ENCODE measurements around the gene ALKBH8. TPM values are rescaled to one million over a fixed set of nuclear protein-coding genes. Genes with fewer than 3 reads are reported as not detected.
A peak's percentile ranks its signal among the peaks of the same experiment; 100 is the strongest.
"Not testable (repeated sequence)": the region's sequence is repeated elsewhere in the genome, so short reads cannot be mapped to it uniquely, and the experiment has no call there.

ALKBH8 gene
- total RNA-seq, 2 donors from 2014 or later: 8.9 to 12.4 TPM

GRCh38 chr11:107591378-107592230, 26.1 kb upstream of the ALKBH8 start:
- peaks cover 28% of the 10 kb centered on the region for H3K4me1 Mint-ChIP-seq
- DNase-seq (peak in 1 of 3 donors; percentile 8), ATAC-seq (peak; percentile 64)
- H3K27me3 Mint-ChIP-seq: peaks cover 80% of the 10 kb centered on the region
- no peak overlapping the region for H3K27ac Mint-ChIP-seq
- no peaks in the 10 kb centered on the region for H3K9me3 ChIP-seq (ENCODE audit: control insufficient read depth, low read length, poor library complexity, severe bottlenecking)
- no peaks in the 10 kb centered on the region for H3K36me3 Mint-ChIP-seq (ENCODE audit: low read depth)
- H3K4me3 Mint-ChIP-seq: peak overlapping the region; percentile 92

- Mint-ChIP-seq H3K36me3 (ENCODE audit: low read depth) (no peaks in the 10 kb centered on the region), H3K27me3 (peaks cover 85% of the 10 kb centered on the region), H3K27ac (no peak within 1 kb of the TSS), H3K4me3 (peak within 1 kb of the TSS; percentile 92), H3K4me1 (peaks cover 28% of the 10 kb centered on the region)
- H3K9me3 ChIP-seq (ENCODE audit: control insufficient read depth, low read length, poor library complexity, severe bottlenecking): no peaks in the 10 kb centered on the region
- peak; percentile 57 for ATAC-seq
- peak; percentile 12 to 21 (median 14) for DNase-seq
Observed at GRCh38 chr11:107590460-107591377, 25.2 kb upstream of the ALKBH8 start, which contains the start of gene ELMOD1. ELMOD1 (plus strand) TSS chr11:107591147; CDS start chr11:107618190, 27,043 bp downstream.

GRCh38 chr11:107587306-107587979, 21.9 kb upstream of the ALKBH8 start:
- Mint-ChIP-seq H3K27me3 (peaks cover 76% of the 10 kb centered on the region), H3K4me3 (no peak overlapping the region), H3K36me3 (ENCODE audit: low read depth) (no peaks in the 10 kb centered on the region), H3K4me1 (peaks cover 24% of the 10 kb centered on the region), H3K27ac (no peak overlapping the region)
- H3K9me3 ChIP-seq (ENCODE audit: control insufficient read depth, low read length, poor library complexity, severe bottlenecking): no peaks in the 10 kb centered on the region
- no peak for DNase-seq
- ATAC-seq: no peak

GRCh38 chr11:107583629-107584195, 18.2 kb upstream of the ALKBH8 start:
- H3K27ac Mint-ChIP-seq: no peak overlapping the region
- H3K4me1 Mint-ChIP-seq: no peaks in the 10 kb centered on the region
- DNase-seq (no peak), ATAC-seq (no peak)
- peaks cover 53% of the 10 kb centered on the region for H3K27me3 Mint-ChIP-seq
- no peaks in the 10 kb centered on the region for H3K9me3 ChIP-seq (ENCODE audit: control insufficient read depth, low read length, poor library complexity, severe bottlenecking)
- no peaks in the 10 kb centered on the region for H3K36me3 Mint-ChIP-seq (ENCODE audit: low read depth)
- H3K4me3 Mint-ChIP-seq: no peak overlapping the region

- DNase-seq (no peak), ATAC-seq (no peak)
- H3K4me3 Mint-ChIP-seq: peak overlapping the region; percentile 49
- H3K9me3 ChIP-seq (ENCODE audit: control insufficient read depth, low read length, poor library complexity, severe bottlenecking): no peaks in the 10 kb centered on the region
- peaks cover 32% of the 10 kb centered on the region for H3K27me3 Mint-ChIP-seq
- H3K27ac Mint-ChIP-seq: no peak overlapping the region
- no peaks in the 10 kb centered on the region for H3K36me3 Mint-ChIP-seq (ENCODE audit: low read depth)
- peaks cover 2% of the 10 kb centered on the region for H3K4me1 Mint-ChIP-seq
Observed at GRCh38 chr11:107581147-107581546, 15.6 kb upstream of the ALKBH8 start.

- not testable (repeated sequence) for ATAC-seq; H3K9me3 ChIP-seq (ENCODE audit: control insufficient read depth, low read length, poor library complexity, severe bottlenecking); H3K4me1 Mint-ChIP-seq; DNase-seq; H3K4me3 Mint-ChIP-seq; H3K36me3 Mint-ChIP-seq (ENCODE audit: low read depth); H3K27ac Mint-ChIP-seq
- peaks cover 15% of the 10 kb centered on the region for H3K27me3 Mint-ChIP-seq
Observed at GRCh38 chr11:107579169-107579568, 13.6 kb upstream of the ALKBH8 start.

- DNase-seq: no peak
- no peaks in the 10 kb centered on the region for H3K9me3 ChIP-seq (ENCODE audit: control insufficient read depth, low read length, poor library complexity, severe bottlenecking)
- H3K4me1 Mint-ChIP-seq: peaks cover 2% of the 10 kb centered on the region
- no peaks in the 10 kb centered on the region for H3K36me3 Mint-ChIP-seq (ENCODE audit: low read depth)
- no peak overlapping the region for H3K27ac Mint-ChIP-seq
- no peak overlapping the region for H3K4me3 Mint-ChIP-seq
- no peak for ATAC-seq
- H3K27me3 Mint-ChIP-seq: peaks cover 15% of the 10 kb centered on the region
Observed at GRCh38 chr11:107577346-107577711, 11.8 kb upstream of the ALKBH8 start.

GRCh38 chr11:107576497-107577345, 11.2 kb upstream of the ALKBH8 start:
- H3K27me3 Mint-ChIP-seq: peaks cover 19% of the 10 kb centered on the region
- ATAC-seq (peak; percentile 49), DNase-seq (peak in 1 of 3 donors; percentile 31)
- not testable (repeated sequence) for H3K27ac Mint-ChIP-seq; H3K4me3 Mint-ChIP-seq; H3K4me1 Mint-ChIP-seq; H3K9me3 ChIP-seq (ENCODE audit: control insufficient read depth, low read length, poor library complexity, severe bottlenecking); H3K36me3 Mint-ChIP-seq (ENCODE audit: low read depth)

GRCh38 chr11:107573438-107573837, 7.9 kb upstream of the ALKBH8 start:
- ATAC-seq (no peak), DNase-seq (no peak)
- H3K27ac Mint-ChIP-seq: no peak overlapping the region
- peaks cover 2% of the 10 kb centered on the region for H3K4me1 Mint-ChIP-seq
- no peaks in the 10 kb centered on the region for H3K36me3 Mint-ChIP-seq (ENCODE audit: low read depth)
- H3K27me3 Mint-ChIP-seq: peaks cover 10% of the 10 kb centered on the region
- no peak overlapping the region for H3K4me3 Mint-ChIP-seq
- no peaks in the 10 kb centered on the region for H3K9me3 ChIP-seq (ENCODE audit: control insufficient read depth, low read length, poor library complexity, severe bottlenecking)

- H3K9me3 ChIP-seq (ENCODE audit: control insufficient read depth, low read length, poor library complexity, severe bottlenecking): no peaks in the 10 kb centered on the region
- no peak overlapping the region for H3K4me3 Mint-ChIP-seq
- H3K36me3 Mint-ChIP-seq (ENCODE audit: low read depth): peaks cover 2% of the 10 kb centered on the region
- no peak for ATAC-seq
- no peak overlapping the region for H3K27ac Mint-ChIP-seq
- peaks cover 15% of the 10 kb centered on the region for H3K4me1 Mint-ChIP-seq
- H3K27me3 Mint-ChIP-seq: peaks cover 5% of the 10 kb centered on the region
- no peak for DNase-seq
Observed at GRCh38 chr11:107570015-107570414, 4.5 kb upstream of the ALKBH8 start.

- Mint-ChIP-seq H3K36me3 (ENCODE audit: low read depth) (peaks cover 2% of the 10 kb centered on the region), H3K27me3 (peaks cover 5% of the 10 kb centered on the region)
- no peak for ATAC-seq
Observed at GRCh38 chr11:107567739-107568335, 2.3 kb upstream of the ALKBH8 start.

GRCh38 chr11:107566569-107566968, 1.0 kb upstream of the ALKBH8 start:
- H3K4me1 Mint-ChIP-seq: peaks cover 32% of the 10 kb centered on the region
- ATAC-seq: no peak
- H3K27me3 Mint-ChIP-seq: no peaks in the 10 kb centered on the region
- no peaks in the 10 kb centered on the region for H3K9me3 ChIP-seq (ENCODE audit: control insufficient read depth, low read length, poor library complexity, severe bottlenecking)
- no peak for DNase-seq
- peaks cover 2% of the 10 kb centered on the region for H3K36me3 Mint-ChIP-seq (ENCODE audit: low read depth)
- peak overlapping the region; percentile 99 for H3K4me3 Mint-ChIP-seq
- H3K27ac Mint-ChIP-seq: no peak overlapping the region

More at GRCh38 chr11:107567739-107568335, 2.3 kb upstream of the ALKBH8 start:
- no peak overlapping the region for H3K27ac Mint-ChIP-seq
- no peak for DNase-seq
- H3K4me1 Mint-ChIP-seq: peaks cover 29% of the 10 kb centered on the region
- no peak overlapping the region for H3K4me3 Mint-ChIP-seq
- no peaks in the 10 kb centered on the region for H3K9me3 ChIP-seq (ENCODE audit: control insufficient read depth, low read length, poor library complexity, severe bottlenecking)
